Left ventricle myocardium inferior (tissue), 1 donor: ENCODE data around the gene ALOX15. TPM values are rescaled to one million over a fixed set of nuclear protein-coding genes. Genes with fewer than 3 reads are reported as not detected.

Source experiments
- DNase-seq: peaks from one replicate; pipeline ENCODE4 v3.0.0-alpha.2; 2020
- H3K27ac ChIP-seq: fragments of 200-600 bp; replicated peaks from 2 replicates; pipeline ENCODE4 v1.8.0; 2021
- H3K27me3 ChIP-seq: fragments of 200-600 bp; 2 replicates; pipeline ENCODE4 v1.8.0; 2021; ENCODE audit warnings: low read depth
- H3K36me3 ChIP-seq: fragments of 200-600 bp; 2 replicates; pipeline ENCODE4 v1.8.0; 2021
- H3K4me1 ChIP-seq: fragments of 200-600 bp; 2 replicates; pipeline ENCODE4 v1.8.0; 2021
- H3K4me3 ChIP-seq: fragments of 200-600 bp; 2 replicates; pipeline ENCODE4 v1.8.0; 2021; ENCODE audit warnings: mild to moderate bottlenecking, moderate library complexity
- H3K9me3 ChIP-seq: fragments of 200-600 bp; replicated peaks from 2 replicates; pipeline ENCODE4 v1.8.0; 2021
- intact Hi-C: fragments of 100-400 bp; cut with micrococcal nuclease; formaldehyde crosslinking; loops from one replicate; pipeline ENCODE4 v1.11.0; 2022
- total RNA-seq: library from RNA; stranded (reverse); fragmentation: NEBNext Ultra II Directional; extraction: Animal tissue kit (Norgen Biotek cat#: 25700); gene quantifications from one replicate; pipeline ENCODE4 v1.2.1, GENCODE V29; 2021
- TF ChIP-seq, protein P1 (sequence below): fragments of 200-600 bp; IDR thresholded peaks from 2 replicates; pipeline ENCODE4 v1.8.0; 2021; ENCODE audit warnings: antibody characterized with exemption, mild to moderate bottlenecking, borderline replicate concordance
- donor health status: DM: no; HTN: yes; CAD: no; lungs with severe emphysema.

The ALOX15 gene
- total RNA-seq, 1 donor from 2014 or later = 0.33 TPM

DNA sequence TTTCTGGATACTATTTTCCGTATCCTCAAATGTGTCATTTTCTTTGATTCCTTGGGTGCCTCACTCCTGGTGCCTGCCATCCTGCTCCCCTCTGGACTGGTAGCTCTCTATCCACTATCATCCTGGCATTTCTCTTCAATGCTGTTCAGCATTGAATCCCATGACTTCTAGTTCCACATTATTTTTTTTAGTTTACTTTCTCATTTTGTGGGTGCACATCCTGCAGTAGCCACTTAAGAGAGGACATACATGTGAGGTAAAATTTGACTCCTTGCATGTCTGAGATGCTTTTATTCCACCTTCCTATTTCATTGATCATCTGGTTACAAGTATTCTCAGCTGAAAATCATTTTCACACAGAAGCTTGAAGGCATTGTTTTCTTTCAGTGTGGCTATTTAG is 19.1 kb downstream of the ALOX15 start:
- peaks cover 14% of the 10 kb centered on the region for H3K9me3 ChIP-seq
- intact Hi-C loops = no loop called here
- no peak overlapping the region for H3K27ac ChIP-seq
- H3K4me1 ChIP-seq = peaks cover 14% of the 10 kb centered on the region
- peaks cover under 1% of the 10 kb centered on the region for H3K27me3 ChIP-seq
- no peaks in the 10 kb centered on the region for H3K36me3 ChIP-seq
- TF ChIP-seq, protein P1, sequence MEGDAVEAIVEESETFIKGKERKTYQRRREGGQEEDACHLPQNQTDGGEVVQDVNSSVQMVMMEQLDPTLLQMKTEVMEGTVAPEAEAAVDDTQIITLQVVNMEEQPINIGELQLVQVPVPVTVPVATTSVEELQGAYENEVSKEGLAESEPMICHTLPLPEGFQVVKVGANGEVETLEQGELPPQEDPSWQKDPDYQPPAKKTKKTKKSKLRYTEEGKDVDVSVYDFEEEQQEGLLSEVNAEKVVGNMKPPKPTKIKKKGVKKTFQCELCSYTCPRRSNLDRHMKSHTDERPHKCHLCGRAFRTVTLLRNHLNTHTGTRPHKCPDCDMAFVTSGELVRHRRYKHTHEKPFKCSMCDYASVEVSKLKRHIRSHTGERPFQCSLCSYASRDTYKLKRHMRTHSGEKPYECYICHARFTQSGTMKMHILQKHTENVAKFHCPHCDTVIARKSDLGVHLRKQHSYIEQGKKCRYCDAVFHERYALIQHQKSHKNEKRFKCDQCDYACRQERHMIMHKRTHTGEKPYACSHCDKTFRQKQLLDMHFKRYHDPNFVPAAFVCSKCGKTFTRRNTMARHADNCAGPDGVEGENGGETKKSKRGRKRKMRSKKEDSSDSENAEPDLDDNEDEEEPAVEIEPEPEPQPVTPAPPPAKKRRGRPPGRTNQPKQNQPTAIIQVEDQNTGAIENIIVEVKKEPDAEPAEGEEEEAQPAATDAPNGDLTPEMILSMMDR = no peak
- H3K4me3 ChIP-seq = no peak overlapping the region
- no peak for DNase-seq

DNA sequence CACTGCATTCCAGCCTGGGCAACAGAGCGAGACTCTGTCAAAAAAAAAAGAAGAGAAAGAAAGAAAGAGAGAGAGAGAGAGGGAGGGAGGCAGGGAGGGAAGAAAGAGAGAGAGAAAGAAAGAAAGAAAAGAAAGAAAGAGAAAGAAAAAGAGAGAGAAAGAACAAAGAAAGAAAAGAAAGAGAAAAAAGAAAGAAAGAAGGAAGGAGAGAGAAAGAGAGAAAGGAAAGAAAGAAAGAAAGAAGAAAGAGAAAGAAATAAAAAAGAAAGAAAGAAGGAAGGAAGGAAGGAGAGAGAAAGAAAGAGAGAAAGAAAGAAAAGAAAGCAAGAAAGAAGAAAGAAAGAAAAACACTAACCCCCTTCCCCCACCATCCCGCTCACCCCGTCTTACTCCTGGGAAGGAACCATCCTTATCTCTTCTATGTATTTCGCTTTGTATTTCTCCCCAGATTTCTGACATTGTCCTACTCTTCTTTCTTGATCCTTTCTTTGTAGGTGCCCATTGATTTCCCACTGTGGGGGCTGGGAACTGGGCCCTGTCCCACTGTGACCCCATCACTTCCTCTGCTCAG is 20.9 kb downstream of the ALOX15 start:
- no peak for DNase-seq
- Histone ChIP-seq H3K36me3 (no peaks in the 10 kb centered on the region), H3K4me1 (peaks cover 11% of the 10 kb centered on the region), H3K9me3 (peaks cover 14% of the 10 kb centered on the region), H3K4me3 (no peak overlapping the region), H3K27ac (no peak overlapping the region), H3K27me3 (peaks cover 5% of the 10 kb centered on the region)
- TF ChIP-seq, protein P1 = no peak
- intact Hi-C loops = no loop called here

DNA sequence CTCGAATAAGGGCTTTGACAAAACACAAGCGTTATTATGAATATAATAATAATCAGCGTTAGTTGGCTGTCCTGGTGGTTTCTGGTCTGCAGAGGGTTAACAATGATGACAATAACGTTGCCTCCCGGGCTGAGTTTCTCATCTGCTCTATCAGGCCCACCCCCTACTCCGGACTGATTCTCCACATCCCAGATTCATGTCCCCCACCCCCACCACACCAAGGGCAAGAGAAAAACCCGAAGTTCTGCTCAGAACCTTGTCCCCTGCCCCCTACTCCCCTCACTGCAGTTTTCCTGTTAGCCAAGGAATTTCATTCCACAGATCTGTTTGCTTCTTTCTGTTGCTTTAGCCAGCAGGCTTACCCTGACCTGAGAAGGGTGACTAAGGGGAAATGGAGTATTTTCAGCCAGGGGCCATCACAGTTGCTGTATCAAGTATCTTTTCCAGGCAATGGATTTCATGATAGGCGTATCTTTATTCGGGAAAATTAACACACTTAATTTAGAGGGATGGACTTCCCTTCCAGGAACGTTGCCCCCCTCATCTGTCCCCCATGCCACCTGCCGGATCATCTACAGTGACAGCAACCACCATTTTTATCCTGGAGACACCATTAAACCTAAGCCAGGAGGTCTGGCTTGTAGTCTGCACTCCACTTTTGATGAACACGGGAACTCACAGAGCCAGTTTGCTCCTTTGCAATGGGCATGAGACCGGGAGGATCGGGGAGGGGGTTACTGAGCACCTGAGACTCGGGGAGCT is 23.7 kb downstream of the ALOX15 start:
- TF ChIP-seq, protein P1 = no peak
- peaks cover 5% of the 10 kb centered on the region for H3K27me3 ChIP-seq
- no peak overlapping the region for H3K4me3 ChIP-seq
- peaks cover 14% of the 10 kb centered on the region for H3K9me3 ChIP-seq
- no peak for DNase-seq
- H3K27ac ChIP-seq = no peak overlapping the region
- intact Hi-C loops = no loop called here
- H3K36me3 ChIP-seq = no peaks in the 10 kb centered on the region
- no peaks in the 10 kb centered on the region for H3K4me1 ChIP-seq

DNA sequence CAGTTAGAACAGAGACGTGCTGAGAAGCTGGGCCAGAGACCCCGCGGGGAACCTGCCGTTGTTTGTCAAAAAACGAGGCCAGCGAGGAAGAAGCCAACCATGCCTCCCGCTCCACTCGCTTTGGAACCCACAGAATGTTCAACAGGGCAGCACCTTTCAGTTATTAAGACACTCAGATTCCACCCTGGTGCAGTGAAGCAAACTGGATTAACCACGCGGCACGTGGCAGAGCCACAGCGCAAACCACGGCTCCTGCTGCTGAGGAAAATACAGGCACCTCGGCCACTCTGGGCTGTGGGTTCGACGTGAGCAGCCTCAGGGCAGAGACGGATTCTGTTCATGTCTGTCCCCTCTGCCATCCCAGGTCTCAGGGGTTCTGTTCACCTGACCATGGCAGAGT is 24.4 kb downstream of the ALOX15 start:
- TF ChIP-seq, protein P1 = no peak
- Histone ChIP-seq H3K27me3 (peaks cover 5% of the 10 kb centered on the region), H3K27ac (no peak overlapping the region), H3K9me3 (peaks cover 8% of the 10 kb centered on the region), H3K4me1 (no peaks in the 10 kb centered on the region), H3K4me3 (no peak overlapping the region), H3K36me3 (no peaks in the 10 kb centered on the region)
- no peak for DNase-seq
- intact Hi-C loops = no loop called here

DNA sequence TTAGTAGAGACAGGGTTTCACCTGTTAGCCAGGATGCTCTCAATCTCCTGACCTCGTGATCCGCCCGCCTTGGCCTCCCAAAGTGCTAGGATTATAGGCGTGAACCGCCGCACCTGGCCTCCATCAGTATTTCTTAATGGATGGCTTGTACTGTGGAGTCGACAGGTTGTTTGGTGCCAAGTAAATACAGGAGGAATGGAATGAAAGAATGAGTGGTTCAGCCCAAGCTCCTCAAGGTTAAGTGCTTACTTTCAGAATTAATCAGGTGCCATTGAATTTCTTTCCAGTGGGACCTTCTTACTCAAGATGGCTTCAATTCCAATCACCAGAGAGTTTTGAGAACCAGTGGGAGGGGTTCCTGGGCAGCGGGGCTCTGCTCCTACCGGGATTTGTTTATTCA is 25.0 kb downstream of the ALOX15 start:
- intact Hi-C loops = no loop called here

More for the DNA sequence above, 25.0 kb downstream of the ALOX15 start:
- peaks cover 2% of the 10 kb centered on the region for H3K9me3 ChIP-seq
- H3K36me3 ChIP-seq = no peaks in the 10 kb centered on the region
- no peak overlapping the region for H3K27ac ChIP-seq
- H3K27me3 ChIP-seq = peaks cover 5% of the 10 kb centered on the region
- TF ChIP-seq, protein P1 = no peak
- no peaks in the 10 kb centered on the region for H3K4me1 ChIP-seq
- DNase-seq = no peak
- H3K4me3 ChIP-seq = no peak overlapping the region
